Keratinocyte (primary cell): Measurements from ENCODE around the gene BANP. TPM values are rescaled to one million over a fixed set of nuclear protein-coding genes. Genes with fewer than 3 reads are reported as not detected.
"Not testable (repeated sequence)": the region's sequence is repeated elsewhere in the genome, so short reads cannot be mapped to it uniquely, and the experiment has no call there.

Experiments
- DNase-seq: peaks from one replicate; pipeline ENCODE4 v3.0.0-alpha.2; 2011; ENCODE audit warnings: low read depth, missing footprints, low spot score
- FAIRE-seq: peaks from 2 replicates; lab custom pipeline; 2011; peaks lifted over from hg19 to GRCh38; lab: Jason Lieb, UNC
- H2AFZ ChIP-seq: 2 replicates; pipeline ENCODE4 v1.6.0; 2012; ENCODE audit warnings: low read length, control low read depth, inconsistent platforms; ENCODE audit not compliant: control insufficient read depth
- H3K27ac ChIP-seq: 2 replicates; pipeline ENCODE4 v1.5.1; 2011; ENCODE audit warnings: low read length; ENCODE audit not compliant: control insufficient read depth, insufficient read depth
- H3K27me3 ChIP-seq: 3 replicates; pipeline ENCODE4 v1.6.0; 2011; ENCODE audit warnings: low read length; ENCODE audit not compliant: control insufficient read depth, insufficient read depth; ENCODE audit errors: extremely low read depth
- H3K36me3 ChIP-seq, 2 experiments: 2 replicates in 1 of 2; 3 replicates in 1 of 2; pipeline ENCODE4 v1.5.1; 2011; ENCODE audit warnings: low read length in 2 of 2, mild to moderate bottlenecking in 1 of 2; ENCODE audit not compliant: control insufficient read depth in 2 of 2, insufficient read depth in 2 of 2; ENCODE audit errors: extremely low read depth in 1 of 2
- H3K4me1 ChIP-seq: 3 replicates; pipeline ENCODE4 v1.5.1; 2011; ENCODE audit warnings: low read length; ENCODE audit not compliant: control insufficient read depth, insufficient read depth; ENCODE audit errors: extremely low read depth
- H3K4me2 ChIP-seq: 3 replicates; pipeline ENCODE4 v1.6.0; 2011; ENCODE audit warnings: low read depth, low read length; ENCODE audit not compliant: control insufficient read depth, insufficient read depth; ENCODE audit errors: extremely low read depth
- H3K4me3 ChIP-seq, 3 experiments: fragments of 200-600 bp in 1 of 3; sonication (generic) in 1 of 3; 2 replicates in 2 of 3; 3 replicates in 1 of 3; pipeline ENCODE4 v1.5.1; 2011 to 2016; ENCODE audit warnings: low read length in 3 of 3, mild to moderate bottlenecking in 3 of 3, control low read depth in 2 of 3, inconsistent platforms in 1 of 3, low read depth in 1 of 3, mixed read lengths in 1 of 3, mixed run types in 1 of 3, moderate library complexity in 1 of 3; ENCODE audit not compliant: control insufficient read depth in 2 of 3, insufficient read depth in 2 of 3; ENCODE audit errors: extremely low read depth in 1 of 3
- H3K79me2 ChIP-seq: 2 replicates; pipeline ENCODE4 v1.6.0; 2012; ENCODE audit warnings: low read length; ENCODE audit not compliant: control insufficient read depth, insufficient read depth
- H3K9ac ChIP-seq: 3 replicates; pipeline ENCODE4 v1.6.0; 2011; ENCODE audit warnings: low read length; ENCODE audit not compliant: control insufficient read depth, insufficient read depth; ENCODE audit errors: extremely low read depth
- H3K9me1 ChIP-seq: 3 replicates; pipeline ENCODE4 v1.6.0; 2011; ENCODE audit warnings: low read length; ENCODE audit not compliant: control insufficient read depth, insufficient read depth; ENCODE audit errors: extremely low read depth
- H3K9me3 ChIP-seq: 2 replicates; pipeline ENCODE4 v1.5.1; 2012; ENCODE audit warnings: low read depth, low read length; ENCODE audit not compliant: control insufficient read depth
- H4K20me1 ChIP-seq: 3 replicates; pipeline ENCODE4 v1.6.0; 2011; ENCODE audit warnings: low read length; ENCODE audit not compliant: control insufficient read depth, insufficient read depth; ENCODE audit errors: extremely low read depth
- CTCF ChIP-seq, 3 experiments: IDR thresholded peaks in 1 of 3; conservative IDR thresholded peaks in 1 of 3; optimal IDR thresholded peaks in 1 of 3; 2 replicates in 2 of 3; 3 replicates in 1 of 3; pipeline versions ENCODE3 to v1.5.1; 2011; ENCODE audit warnings: low read length in 3 of 3, mild to moderate bottlenecking in 3 of 3, moderate library complexity in 2 of 3, control low read depth in 1 of 3, inconsistent platforms in 1 of 3; ENCODE audit not compliant: insufficient read depth in 2 of 3; ENCODE audit errors: extremely low read depth in 1 of 3
- EZH2 ChIP-seq: IDR thresholded peaks from one replicate; pipeline ENCODE4 v1.6.1; 2012; ENCODE audit warnings: inconsistent platforms, mild to moderate bottlenecking, low read length, moderate library complexity
- dilution Hi-C: fragments of 300-500 bp; cut with MboI; formaldehyde crosslinking; loops from one replicate; pipeline ENCODE4 v1.7.0; 2020; ENCODE audit warnings: low sequenced_read_pairs; ENCODE audit not compliant: extremely low pct_ligation_motif_present
- polyA plus RNA-seq, 5 experiments: library from polyadenylated mRNA; depleted of rRNA in 3 of 5; stranded (reverse) in 3 of 5; stranded (forward) in 1 of 5; unstranded in 1 of 5; fragments of >200 nt; gene quantifications; 1 replicate in 1 of 5; 2 replicates in 3 of 5; 3 replicates in 1 of 5; pipeline versions ENCODE4 v1.2.1 to v1.2.3, GENCODE V29; 2011 to 2012; ENCODE audit warnings: missing spikeins in 2 of 5, low read depth in 1 of 5, low replicate concordance in 1 of 5

BANP gene
- polyA plus RNA-seq, 1 donor (not counting 4 experiments of a cell fraction or from before 2014, with no cell fraction given), result 10.8 TPM

DNA sequence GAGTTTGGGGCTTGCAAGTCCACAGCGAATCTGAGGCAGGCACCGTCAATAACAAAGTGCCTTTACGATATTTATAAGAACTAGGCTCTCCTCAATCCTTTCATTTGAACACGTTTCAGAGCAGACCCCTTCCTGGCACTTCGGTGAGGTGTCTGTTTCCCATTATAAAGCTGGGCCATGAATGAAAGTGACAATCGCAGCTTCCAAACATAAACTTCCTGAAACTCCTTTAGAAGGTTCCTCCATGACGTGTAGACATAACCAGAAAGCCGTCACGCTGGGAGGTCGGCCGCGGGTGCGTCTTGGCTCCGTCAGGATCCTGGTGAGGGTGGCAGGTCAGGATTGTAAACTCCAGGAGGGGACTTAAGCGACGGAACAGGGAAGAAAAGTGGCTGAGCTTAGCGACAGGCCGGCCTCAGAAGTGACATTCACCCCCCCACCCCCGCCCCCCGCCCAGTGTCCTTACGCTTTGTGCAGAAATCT lies 150.4 kb downstream of the BANP start:
- H3K9me1 ChIP-seq, H3K9me3 ChIP-seq, H3K79me2 ChIP-seq, dilution Hi-C loops, DNase-seq, H3K27ac ChIP-seq, H3K4me3 ChIP-seq, H2AFZ ChIP-seq, H3K4me2 ChIP-seq, H4K20me1 ChIP-seq, H3K36me3 ChIP-seq, H3K4me1 ChIP-seq, H3K9ac ChIP-seq, FAIRE-seq: not testable (repeated sequence)
- peaks cover 22% of the 10 kb centered on the region for H3K27me3 ChIP-seq

DNA sequence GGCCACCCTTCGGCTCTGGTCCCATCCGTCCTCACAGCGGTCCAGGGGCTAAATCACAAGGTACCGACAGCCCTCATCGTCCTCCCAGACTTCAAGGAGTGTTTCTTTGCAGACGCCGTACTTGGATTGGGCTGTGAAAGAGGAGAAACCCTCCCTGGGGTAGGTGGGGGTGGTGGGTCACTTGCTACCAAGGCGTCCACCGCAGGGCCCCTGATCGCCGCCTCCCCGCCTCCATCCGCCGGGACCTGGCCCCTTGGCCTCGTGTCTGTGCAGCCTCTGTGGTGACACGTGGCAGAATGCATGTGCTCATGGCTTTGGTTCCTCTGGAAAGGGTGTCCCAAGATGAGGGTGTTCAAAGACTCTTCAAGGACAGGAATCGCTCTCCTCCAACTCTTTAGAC lies 151.4 kb downstream of the BANP start:
- Histone ChIP-seq H3K27ac (no peak overlapping the region), H3K27me3 (peaks cover 22% of the 10 kb centered on the region), H3K36me3 (no peaks in the 10 kb centered on the region), H2AFZ (no peak overlapping the region), H3K4me1 (no peaks in the 10 kb centered on the region), H3K79me2 (no peaks in the 10 kb centered on the region), H3K4me3 (no peak overlapping the region), H3K4me2 (no peak overlapping the region), H3K9ac (no peak overlapping the region), H3K9me1 (no peaks in the 10 kb centered on the region), H4K20me1 (no peaks in the 10 kb centered on the region), H3K9me3 (no peaks in the 10 kb centered on the region)
- TF ChIP-seq CTCF (optimal IDR thresholded peaks at IDR 0.05 in 1 of 3, IDR thresholded peaks at IDR 0.05 in 1 of 3, conservative IDR thresholded peaks at IDR 0.05 in 1 of 3; ENCODE audit: extremely low read depth in 1 of 3, insufficient read depth in 2 of 3, low read length in 3 of 3) (no peak), EZH2 (no peak)
- DNase-seq (no peak), FAIRE-seq (no peak)
- dilution Hi-C loops, result no loop called here

DNA sequence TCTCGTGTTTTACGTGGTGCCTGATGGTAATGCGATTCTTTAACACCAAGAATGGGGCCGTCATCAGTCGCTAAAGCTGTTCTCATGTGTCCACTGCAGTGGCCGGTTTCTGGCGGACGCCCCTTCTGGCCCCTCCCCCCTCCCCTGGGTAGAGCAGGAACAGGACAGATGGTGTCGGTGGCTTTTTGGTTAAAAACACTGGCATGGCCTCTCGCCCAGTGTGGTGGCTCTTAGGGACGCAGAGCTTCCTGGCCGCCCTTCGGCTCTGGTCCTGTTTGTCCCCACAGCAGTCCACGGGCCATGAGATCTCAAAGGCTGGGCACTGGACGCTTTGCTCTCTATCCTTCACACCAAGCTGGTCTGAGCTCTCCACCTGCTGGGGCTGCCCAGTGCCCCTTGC lies 151.8 kb downstream of the BANP start:
- no peak for FAIRE-seq
- Histone ChIP-seq H3K4me1 (no peaks in the 10 kb centered on the region), H3K27me3 (peaks cover 22% of the 10 kb centered on the region), H3K9me1 (no peaks in the 10 kb centered on the region), H3K4me2 (no peak overlapping the region), H4K20me1 (no peaks in the 10 kb centered on the region), H3K9me3 (no peaks in the 10 kb centered on the region), H2AFZ (no peak overlapping the region), H3K9ac (no peak overlapping the region), H3K36me3 (no peaks in the 10 kb centered on the region), H3K4me3 (no peak overlapping the region), H3K79me2 (no peaks in the 10 kb centered on the region), H3K27ac (no peak overlapping the region)
- dilution Hi-C loops, result no loop called here
- no peak for DNase-seq
- TF ChIP-seq EZH2 (no peak), CTCF (optimal IDR thresholded peaks at IDR 0.05 in 1 of 3, IDR thresholded peaks at IDR 0.05 in 1 of 3, conservative IDR thresholded peaks at IDR 0.05 in 1 of 3; ENCODE audit: extremely low read depth in 1 of 3, insufficient read depth in 2 of 3, low read length in 3 of 3) (no peak)
